ENCODE measurements around the gene B3GNT4.

B3GNT4 gene

GRCh38 chr12:122238861-122239260 lies 35.4 kb downstream of the B3GNT4 start:
- Histone ChIP-seq H3K36me3 (ENCODE audit: control insufficient read depth, insufficient read depth, low read length) (no peaks in the 10 kb centered on the region), H3K9ac (no peak overlapping the region), H3K4me1 (no peaks in the 10 kb centered on the region), H3K79me2 (no peaks in the 10 kb centered on the region), H3K27me3 (ENCODE audit: control insufficient read depth, insufficient read depth, low read length) (no peaks in the 10 kb centered on the region), H3K27ac (no peak overlapping the region), H3K4me2 (ENCODE audit: low read length) (no peak overlapping the region), H3K4me3 (ENCODE audit: low read depth, low read length) (no peak overlapping the region), H3K9me3 (ENCODE audit: control insufficient read depth, low read length) (no peaks in the 10 kb centered on the region), H2AFZ (no peak overlapping the region)
- TF ChIP-seq CTCF (IDR thresholded peaks at IDR 0.05), result no peak

- TF ChIP-seq CTCF (IDR thresholded peaks at IDR 0.05), result no peak
- Histone ChIP-seq H3K9ac (no peak overlapping the region), H3K36me3 (ENCODE audit: control insufficient read depth, insufficient read depth, low read length) (no peaks in the 10 kb centered on the region), H3K27me3 (ENCODE audit: control insufficient read depth, insufficient read depth, low read length) (no peaks in the 10 kb centered on the region), H3K9me3 (ENCODE audit: control insufficient read depth, low read length) (no peaks in the 10 kb centered on the region), H3K27ac (no peak overlapping the region), H3K4me1 (no peaks in the 10 kb centered on the region), H3K79me2 (no peaks in the 10 kb centered on the region), H3K4me3 (ENCODE audit: low read depth, low read length) (no peak overlapping the region), H3K4me2 (ENCODE audit: low read length) (no peak overlapping the region), H2AFZ (no peak overlapping the region)
These were observed 40.5 kb downstream of the B3GNT4 start for GRCh38 chr12:122243965-122244364.

GRCh38 chr12:122244565-122245371 lies 41.3 kb downstream of the B3GNT4 start:
- Histone ChIP-seq H3K79me2 (peaks cover 3% of the 10 kb centered on the region), H3K27me3 (ENCODE audit: control insufficient read depth, insufficient read depth, low read length) (no peaks in the 10 kb centered on the region), H3K27ac (no peak overlapping the region), H3K4me3 (ENCODE audit: low read depth, low read length) (no peak overlapping the region), H3K4me2 (ENCODE audit: low read length) (no peak overlapping the region), H3K4me1 (peaks cover 1% of the 10 kb centered on the region), H3K9ac (no peak overlapping the region), H3K9me3 (ENCODE audit: control insufficient read depth, low read length) (no peaks in the 10 kb centered on the region), H2AFZ (no peak overlapping the region), H3K36me3 (ENCODE audit: control insufficient read depth, insufficient read depth, low read length) (no peaks in the 10 kb centered on the region)
- TF ChIP-seq CTCF (IDR thresholded peaks at IDR 0.05), result no peak

- no peaks in the 10 kb centered on the region for H3K9me3 ChIP-seq (ENCODE audit: control insufficient read depth, low read length)
- H2AFZ ChIP-seq, result no peak overlapping the region
- no peaks in the 10 kb centered on the region for H3K36me3 ChIP-seq (ENCODE audit: control insufficient read depth, insufficient read depth, low read length)
- H3K27ac ChIP-seq, result no peak overlapping the region
- H3K79me2 ChIP-seq, result peaks cover 3% of the 10 kb centered on the region
- no peak overlapping the region for H3K4me3 ChIP-seq (ENCODE audit: low read depth, low read length)
- no peak overlapping the region for H3K9ac ChIP-seq
- no peak for TF ChIP-seq CTCF (IDR thresholded peaks at IDR 0.05)
- peaks cover 4% of the 10 kb centered on the region for H3K4me1 ChIP-seq
- no peak overlapping the region for H3K4me2 ChIP-seq (ENCODE audit: low read length)
- no peaks in the 10 kb centered on the region for H3K27me3 ChIP-seq (ENCODE audit: control insufficient read depth, insufficient read depth, low read length)
These were observed 42.0 kb downstream of the B3GNT4 start for GRCh38 chr12:122245553-122245952.

GRCh38 chr12:122250047-122250446 lies 46.5 kb downstream of the B3GNT4 start:
- no peaks in the 10 kb centered on the region for H3K36me3 ChIP-seq (ENCODE audit: control insufficient read depth, insufficient read depth, low read length)
- no peaks in the 10 kb centered on the region for H3K27me3 ChIP-seq (ENCODE audit: control insufficient read depth, insufficient read depth, low read length)
- no peak for TF ChIP-seq CTCF (IDR thresholded peaks at IDR 0.05)

More at GRCh38 chr12:122250047-122250446, 46.5 kb downstream of the B3GNT4 start:
- H3K4me3 ChIP-seq (ENCODE audit: low read depth, low read length), result no peak overlapping the region
- H3K79me2 ChIP-seq, result peaks cover 17% of the 10 kb centered on the region
- no peak overlapping the region for H3K9ac ChIP-seq
- H3K27ac ChIP-seq, result no peak overlapping the region
- H2AFZ ChIP-seq, result no peak overlapping the region
- H3K4me2 ChIP-seq (ENCODE audit: low read length), result no peak overlapping the region
- H3K9me3 ChIP-seq (ENCODE audit: control insufficient read depth, low read length), result no peaks in the 10 kb centered on the region
- H3K4me1 ChIP-seq, result peaks cover 4% of the 10 kb centered on the region
